Hematopoietic multipotent progenitor cell treated with erythropoietin and hydrocortisone succinate and interleukin-3 and kit ligand, for 4 days (in vitro differentiated cells): ENCODE results near the gene CHI3L2.

Source experiments
- DNase-seq: peaks from one replicate; pipeline ENCODE4 v3.0.0-alpha.2; 2015

CHI3L2 gene

DNA sequence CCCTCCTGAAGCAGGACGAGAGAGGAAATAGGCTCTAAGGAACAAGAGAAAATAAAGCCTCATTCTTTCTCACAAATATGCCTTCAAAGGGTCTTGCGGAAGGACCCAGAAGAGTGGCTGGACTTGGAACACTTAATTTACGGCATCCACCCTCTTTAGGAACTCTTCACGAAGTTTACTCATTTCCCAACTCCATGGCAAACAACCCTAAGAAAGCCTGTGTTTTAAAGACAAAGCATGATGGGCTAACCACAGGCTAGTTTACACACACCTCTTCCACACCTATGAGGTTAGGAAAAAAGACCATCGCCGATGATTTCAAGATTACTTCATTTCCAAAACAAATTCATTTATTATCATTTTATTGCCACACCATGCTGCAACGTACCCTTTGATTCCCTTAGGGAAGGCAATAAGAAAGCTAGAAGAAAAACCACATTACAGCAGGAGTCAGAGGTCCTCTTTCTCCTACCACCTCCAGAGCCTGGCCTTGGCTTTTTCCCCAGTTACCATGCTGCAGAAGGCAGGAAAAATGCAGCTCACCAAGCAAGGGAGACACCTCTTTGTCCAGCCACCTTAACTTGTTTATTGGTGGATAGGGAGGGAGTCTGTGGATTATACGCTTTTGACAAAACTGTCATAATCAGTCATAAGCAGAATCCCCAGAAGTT is 29.6 kb downstream of the CHI3L2 start:
- no peak for DNase-seq

GRCh38 chr1:111267801-111268508 is 40.4 kb downstream of the CHI3L2 start:
- no peak for DNase-seq

DNA sequence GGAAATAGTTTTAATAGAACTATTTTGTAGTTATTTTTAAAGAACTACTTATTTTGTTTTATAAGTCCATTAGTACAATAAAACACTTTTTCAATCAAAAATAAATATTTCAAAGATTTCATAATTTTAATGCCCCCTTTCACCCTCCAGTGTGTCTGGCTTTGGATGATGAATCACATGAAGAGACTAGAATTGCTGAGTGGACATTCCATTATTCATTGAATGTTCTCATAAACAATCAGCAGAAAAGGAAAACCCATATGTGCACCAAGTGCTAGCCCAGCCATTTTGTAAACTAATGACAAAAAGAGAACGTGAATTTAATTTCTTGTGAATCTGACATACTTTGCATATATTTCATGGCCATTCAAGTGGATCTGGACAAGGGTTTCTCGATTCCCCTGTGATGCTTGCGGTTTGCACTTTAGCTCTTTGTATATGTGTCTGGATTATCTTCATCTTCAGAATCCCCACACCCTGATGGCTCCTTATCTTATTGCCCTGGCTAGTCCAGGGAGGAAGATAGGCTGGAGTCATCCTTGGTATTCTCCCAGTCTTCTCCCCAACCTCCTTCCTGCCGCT is 42.4 kb downstream of the CHI3L2 start:
- no peak for DNase-seq

GRCh38 chr1:111270771-111271463 is 43.4 kb downstream of the CHI3L2 start:
- DNase-seq, result no peak

DNA sequence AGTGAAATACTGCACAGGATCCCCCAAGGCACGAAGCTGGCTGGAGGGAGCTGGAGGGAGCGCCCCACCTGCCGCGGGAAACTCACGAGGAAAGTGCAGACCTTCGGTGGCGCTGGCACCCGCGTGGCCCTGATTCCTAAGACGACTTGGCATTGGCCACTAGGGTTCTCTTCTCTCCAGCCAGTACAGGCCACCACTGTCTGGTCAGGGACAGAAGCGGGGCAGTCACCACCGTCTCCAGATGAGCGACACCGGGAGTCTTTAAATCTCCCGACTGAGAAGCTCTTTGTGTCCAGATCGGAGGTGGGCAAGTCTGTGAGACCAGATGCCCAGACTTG is 43.9 kb downstream of the CHI3L2 start:
- DNase-seq, result no peak

GRCh38 chr1:111272081-111272480 is 44.6 kb downstream of the CHI3L2 start:
- no peak for DNase-seq

DNA sequence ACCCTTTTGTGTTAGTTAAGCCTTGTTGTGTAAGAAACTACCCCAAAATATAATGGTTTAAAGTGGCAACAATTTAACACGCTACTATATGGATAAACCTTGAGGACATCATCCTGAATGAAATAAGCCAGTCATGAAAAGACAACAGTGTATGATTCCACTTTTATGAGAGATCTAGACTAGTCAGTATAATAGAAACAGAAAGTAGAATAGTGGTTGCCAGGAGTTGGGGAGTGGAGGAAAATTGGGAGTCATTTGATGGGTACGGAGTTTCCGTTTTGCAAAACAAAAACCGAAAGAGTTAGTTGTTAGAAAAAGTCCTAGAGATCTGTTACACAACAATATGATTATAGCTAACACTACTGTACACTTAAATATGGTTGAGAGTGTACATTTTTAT is 47.1 kb downstream of the CHI3L2 start:
- no peak for DNase-seq

DNA sequence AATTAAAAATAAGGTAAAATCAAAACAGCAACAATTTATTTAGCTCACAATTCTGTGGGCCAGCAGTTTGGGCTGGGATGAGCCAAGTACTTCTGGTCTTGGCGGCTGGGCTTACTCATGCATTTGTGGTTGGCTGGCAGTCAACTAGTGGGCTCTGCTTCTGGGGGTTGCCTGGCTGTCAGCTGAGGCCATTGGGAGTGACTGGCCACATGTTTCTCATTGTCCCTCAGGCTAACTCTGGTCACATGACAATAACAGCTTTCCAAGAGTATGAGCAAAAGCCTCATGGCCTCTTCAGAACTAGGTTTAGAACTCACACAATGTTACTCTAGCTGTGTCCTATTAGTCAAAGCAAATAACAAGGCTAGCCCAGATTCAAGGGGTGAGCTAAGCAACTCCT is 47.6 kb downstream of the CHI3L2 start:
- no peak for DNase-seq

DNA sequence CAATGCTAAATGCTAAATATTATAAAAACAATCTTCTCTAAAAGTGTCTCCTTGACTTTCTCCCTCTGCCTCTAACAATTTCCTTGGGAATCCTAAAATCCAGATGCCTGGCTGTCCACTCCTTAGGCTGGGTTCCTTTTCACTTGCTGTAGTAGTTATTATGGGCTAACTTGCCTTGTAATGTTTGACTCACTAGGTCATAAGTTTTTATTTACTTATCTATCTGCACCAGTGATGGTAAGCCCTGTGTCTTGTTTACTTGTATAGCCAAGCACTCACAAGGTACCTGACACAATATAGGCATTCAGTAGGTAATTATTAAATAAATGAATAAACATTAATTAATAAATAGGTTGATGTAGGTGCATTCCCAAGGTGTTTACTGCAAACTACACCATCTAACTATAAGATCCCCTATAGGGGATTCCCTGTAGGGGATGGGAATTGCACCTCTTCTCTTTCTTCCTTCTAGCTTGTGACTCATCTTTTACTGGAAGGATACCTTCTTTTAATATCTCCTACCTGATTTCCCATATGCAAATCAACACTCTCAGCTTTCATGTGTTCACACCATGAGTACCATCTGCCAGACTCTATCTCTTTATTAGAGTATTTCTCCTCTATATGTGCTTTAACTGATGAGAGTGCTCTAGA is 48.4 kb downstream of the CHI3L2 start:
- no peak for DNase-seq

DNA sequence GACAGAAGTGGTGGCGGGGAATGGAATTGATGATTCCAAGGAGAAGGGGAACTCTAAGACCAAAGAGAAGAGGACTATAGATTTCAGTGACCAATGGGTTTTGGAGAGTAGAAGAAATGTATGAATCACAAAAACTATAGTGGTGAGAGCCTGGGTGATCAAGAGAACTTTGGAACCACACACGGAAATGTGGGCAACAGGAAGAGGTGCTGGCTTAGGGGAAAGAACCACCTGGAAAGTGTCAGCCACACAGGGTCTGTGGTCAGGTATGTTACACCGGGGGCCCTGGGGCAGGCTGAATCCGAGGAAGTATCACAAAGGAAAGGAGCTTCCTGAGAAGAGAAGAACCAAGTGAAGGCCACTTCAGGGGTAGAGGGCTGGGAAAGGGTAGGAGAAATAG is 51.6 kb downstream of the CHI3L2 start:
- no peak for DNase-seq

GRCh38 chr1:111280267-111280666 is 52.8 kb downstream of the CHI3L2 start:
- no peak for DNase-seq

GRCh38 chr1:111281411-111281810 is 53.9 kb downstream of the CHI3L2 start:
- DNase-seq, result no peak

- no peak for DNase-seq
Measured at GRCh38 chr1:111283838-111284237, 56.3 kb downstream of the CHI3L2 start.

DNA sequence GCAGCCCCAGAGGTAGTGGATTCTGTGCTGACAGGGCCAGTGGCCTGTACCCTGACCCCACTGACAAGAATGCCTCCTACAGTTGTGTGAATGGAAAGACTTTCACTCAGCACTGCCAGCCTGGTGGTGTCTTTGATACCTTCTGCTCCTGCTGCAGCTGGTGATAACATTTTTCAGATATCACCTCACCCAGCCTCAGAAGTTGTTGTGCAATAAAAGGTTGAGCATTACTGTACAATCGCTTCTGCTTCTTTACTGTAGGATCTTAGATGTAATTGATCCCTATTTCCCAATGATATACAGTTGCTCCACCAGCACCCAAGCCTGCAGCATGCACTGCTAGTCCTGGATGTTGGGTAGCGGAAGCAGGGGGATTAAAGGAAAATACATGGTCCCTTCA is 58.4 kb downstream of the CHI3L2 start:
- no peak for DNase-seq

- no peak for DNase-seq
Measured at GRCh38 chr1:111286912-111287311, 59.4 kb downstream of the CHI3L2 start.

DNA sequence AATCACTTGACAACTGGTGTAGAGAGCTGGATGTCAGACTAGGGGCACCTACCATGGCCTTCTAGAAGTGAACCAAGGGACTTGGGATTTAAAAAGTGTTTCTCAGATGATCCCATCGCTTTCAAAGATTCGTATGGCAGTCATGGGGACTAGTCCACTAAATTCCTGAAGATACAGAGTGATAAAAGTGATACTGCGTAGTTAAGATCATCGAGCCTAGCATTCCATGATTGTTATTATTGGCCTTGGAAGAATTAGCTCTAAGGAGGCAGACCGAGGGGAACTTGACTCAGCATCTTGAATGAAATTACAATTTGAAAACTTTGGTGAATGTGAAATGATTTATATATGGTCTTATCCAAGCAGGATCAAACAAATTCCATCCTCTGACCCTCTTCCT is 61.9 kb downstream of the CHI3L2 start:
- no peak for DNase-seq

- DNase-seq, result no peak
Measured at GRCh38 chr1:111290104-111290503, 62.6 kb downstream of the CHI3L2 start.

DNA sequence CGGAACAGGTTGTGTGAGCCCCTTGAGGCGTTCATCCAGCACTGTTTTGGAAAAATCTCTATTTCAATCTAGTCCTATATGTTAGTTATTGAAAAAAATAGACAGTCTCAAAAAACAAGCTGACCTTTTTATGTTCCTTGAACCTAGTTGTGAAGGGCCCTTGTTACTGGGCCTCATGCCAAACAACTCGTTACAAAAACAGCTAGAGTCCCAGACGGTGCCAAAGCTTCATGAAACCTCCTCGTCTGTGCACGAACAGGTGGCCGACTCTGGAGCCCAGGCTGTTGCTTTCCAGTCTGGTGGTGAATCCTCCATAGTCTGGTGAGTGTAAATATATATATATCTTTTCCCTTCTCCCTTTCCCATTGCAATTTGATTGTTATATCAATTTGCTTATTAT is 63.1 kb downstream of the CHI3L2 start, which contains the start of gene CHIA:
CHIA (plus strand) TSS at position 222 of the 400 bp plus-strand sequence. CDS start 19,617 bp downstream, outside the sequence.
- DNase-seq, result no peak
